Lung (tissue), 12 donors: ENCODE results near the gene ANTXR1. TPM values are rescaled to one million over a fixed set of nuclear protein-coding genes. Genes with fewer than 3 reads are reported as not detected.
"Not testable (repeated sequence)": the region's sequence is repeated elsewhere in the genome, so short reads cannot be mapped to it uniquely, and the experiment has no call there.

Source experiments
- ATAC-seq: fragments of 200-7000 bp; cut with Tn5 transposase; one replicate; pipeline ENCODE4 v1.9.1; 2020; ENCODE audit warnings: moderate number of reproducible peaks; ENCODE audit not compliant: insufficient read depth, low FRiP score
- DNase-seq, 3 donors: peaks; one replicate each; pipeline ENCODE4 v3.0.0-alpha.2; 2013 to 2017
- H3K27ac ChIP-seq, 2 donors: one replicate each; pipeline ENCODE4 v1.5.1; 2013; ENCODE audit warnings: mild to moderate bottlenecking in 2 of 2, moderate library complexity in 2 of 2, control low read depth in 1 of 2, inconsistent platforms in 1 of 2, low read depth in 1 of 2, low read length in 1 of 2
- H3K27me3 ChIP-seq, 3 donors: one replicate each; pipeline ENCODE4 v1.5.1; 2013; ENCODE audit warnings: low read length in 2 of 3; ENCODE audit not compliant: control insufficient read depth in 3 of 3, insufficient read depth in 3 of 3
- H3K36me3 ChIP-seq, 4 donors: one replicate each; pipeline ENCODE4 v1.5.1; 2013; ENCODE audit warnings: low read length in 4 of 4, mild to moderate bottlenecking in 1 of 4, moderate library complexity in 1 of 4; ENCODE audit not compliant: control insufficient read depth in 4 of 4, insufficient read depth in 4 of 4
- H3K4me1 ChIP-seq, 5 donors: one replicate each; pipeline ENCODE4 v1.5.1; 2013; ENCODE audit warnings: low read length in 5 of 5, mild to moderate bottlenecking in 2 of 5, moderate library complexity in 1 of 5; ENCODE audit not compliant: control insufficient read depth in 5 of 5, insufficient read depth in 5 of 5
- H3K4me3 ChIP-seq: one replicate; pipeline ENCODE4 v1.5.1; 2013; ENCODE audit warnings: mild to moderate bottlenecking, control low read depth, moderate library complexity
- H3K9ac ChIP-seq, 2 donors: one replicate each; pipeline ENCODE4 v1.5.1; 2013; ENCODE audit warnings: low read length in 2 of 2, control low read depth in 1 of 2; ENCODE audit not compliant: insufficient read depth in 1 of 2
- H3K9me3 ChIP-seq, 4 donors: one replicate each; pipeline ENCODE4 v1.5.1; 2013; ENCODE audit warnings: low read length in 3 of 4, mild to moderate bottlenecking in 1 of 4, moderate library complexity in 1 of 4; ENCODE audit not compliant: control insufficient read depth in 4 of 4, insufficient read depth in 3 of 4
- WGBS, 2 donors: extraction: QIAGEN DNeasy Blood & Tissue Kit; methylation state at CpG; one replicate each; pipeline ENCODE4 v1.1.7; 2013; 5-methylcytosine and 5-hydroxymethylcytosine counted together
- polyA plus RNA-seq, 2 donors: library from polyadenylated mRNA; stranded (reverse); fragments of 200-250 nt; gene quantifications; one replicate each; pipeline ENCODE4 v1.2.1, GENCODE V29; 2013
- total RNA-seq, 2 donors: library from RNA; depleted of rRNA in 1 of 2; stranded (reverse); fragments of >200 nt in 1 of 2; gene quantifications; one replicate each; pipeline ENCODE4 v1.2.1, GENCODE V29; 2014 to 2021
- TF ChIP-seq, protein P1 (sequence below): IDR thresholded peaks from 2 replicates; pipeline ENCODE4 v1.5.1; 2012; ENCODE audit warnings: mild to moderate bottlenecking; ENCODE audit errors: control extremely low read depth, extremely low read depth
- donor health status: control.
- donor health status: control.
- donor health status: Bipolar disorder and iron deficiency.
- donor health status: healthy.
- donor health status: DM: yes; HTN: yes; CAD: no.

Gene ANTXR1
- total and polyA plus RNA-seq, 4 donors = 13.4 to 81.0 (median 34.8) TPM

DNA sequence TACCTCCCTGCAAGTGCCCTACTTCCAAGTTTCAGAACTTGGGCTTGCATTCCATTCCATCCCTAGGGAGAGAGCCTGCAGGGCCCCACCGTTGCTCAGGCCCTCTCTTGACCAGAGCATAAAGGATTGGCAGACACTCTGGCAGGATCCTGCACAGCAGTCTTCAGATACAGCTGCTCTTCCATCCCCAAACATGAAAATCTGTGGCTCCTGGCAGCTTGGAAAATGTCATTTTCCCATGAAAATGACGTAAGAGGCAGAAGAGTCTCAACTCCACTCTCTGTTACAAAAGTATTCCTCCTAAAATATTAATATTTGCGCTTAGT, 211.5 kb downstream of the ANTXR1 start:
- 67 to 72% methylated on average over 3 of the region's 3 CpGs for WGBS, 2 donors
- no peak overlapping the region for H3K4me3 ChIP-seq
- no peaks in the 10 kb centered on the region for H3K9me3 ChIP-seq
- H3K27ac ChIP-seq = no peak overlapping the region
- peaks cover 0 to 38% (median 7%) of the 10 kb centered on the region in 5 donors for H3K4me1 ChIP-seq
- ATAC-seq (no peak), DNase-seq (no peak)
- H3K36me3 ChIP-seq = peaks cover 0 to 11% (median 2%) of the 10 kb centered on the region in 4 donors
- H3K9ac ChIP-seq = no peak overlapping the region
- H3K27me3 ChIP-seq = no peaks in the 10 kb centered on the region
- TF ChIP-seq, protein P1, sequence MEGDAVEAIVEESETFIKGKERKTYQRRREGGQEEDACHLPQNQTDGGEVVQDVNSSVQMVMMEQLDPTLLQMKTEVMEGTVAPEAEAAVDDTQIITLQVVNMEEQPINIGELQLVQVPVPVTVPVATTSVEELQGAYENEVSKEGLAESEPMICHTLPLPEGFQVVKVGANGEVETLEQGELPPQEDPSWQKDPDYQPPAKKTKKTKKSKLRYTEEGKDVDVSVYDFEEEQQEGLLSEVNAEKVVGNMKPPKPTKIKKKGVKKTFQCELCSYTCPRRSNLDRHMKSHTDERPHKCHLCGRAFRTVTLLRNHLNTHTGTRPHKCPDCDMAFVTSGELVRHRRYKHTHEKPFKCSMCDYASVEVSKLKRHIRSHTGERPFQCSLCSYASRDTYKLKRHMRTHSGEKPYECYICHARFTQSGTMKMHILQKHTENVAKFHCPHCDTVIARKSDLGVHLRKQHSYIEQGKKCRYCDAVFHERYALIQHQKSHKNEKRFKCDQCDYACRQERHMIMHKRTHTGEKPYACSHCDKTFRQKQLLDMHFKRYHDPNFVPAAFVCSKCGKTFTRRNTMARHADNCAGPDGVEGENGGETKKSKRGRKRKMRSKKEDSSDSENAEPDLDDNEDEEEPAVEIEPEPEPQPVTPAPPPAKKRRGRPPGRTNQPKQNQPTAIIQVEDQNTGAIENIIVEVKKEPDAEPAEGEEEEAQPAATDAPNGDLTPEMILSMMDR = no peak

GRCh38 chr2:69225933-69226332, 213.0 kb downstream of the ANTXR1 start:
- ATAC-seq (no peak), DNase-seq (no peak)
- Histone ChIP-seq H3K9me3 (no peaks in the 10 kb centered on the region), H3K4me3 (no peak overlapping the region), H3K4me1 (peaks cover 0 to 32% (median 7%) of the 10 kb centered on the region in 5 donors), H3K36me3 (peaks cover 0 to 16% (median 3%) of the 10 kb centered on the region in 4 donors), H3K27me3 (no peaks in the 10 kb centered on the region), H3K9ac (no peak overlapping the region), H3K27ac (no peak overlapping the region)
- WGBS, 2 donors = 92 to 95% methylated on average over 2 of the region's 2 CpGs
- TF ChIP-seq, protein P1 = no peak

- H3K9me3 ChIP-seq = no peaks in the 10 kb centered on the region
- DNase-seq = no peak
- H3K9ac ChIP-seq = no peak overlapping the region
- TF ChIP-seq, protein P1 = no peak
- H3K36me3 ChIP-seq = peaks cover 0 to 16% (median 3%) of the 10 kb centered on the region in 4 donors
- no peak overlapping the region for H3K27ac ChIP-seq
- WGBS, 2 donors = 92 to 94% methylated on average over 3 of the region's 3 CpGs
- no peak for ATAC-seq
- H3K4me1 ChIP-seq = peaks cover 0 to 22% (median 2%) of the 10 kb centered on the region in 5 donors
- no peak overlapping the region for H3K4me3 ChIP-seq
- H3K27me3 ChIP-seq = no peaks in the 10 kb centered on the region
Measured at GRCh38 chr2:69226903-69227302, 213.9 kb downstream of the ANTXR1 start.

- ATAC-seq (no peak), DNase-seq (no peak)
- H3K36me3 ChIP-seq = peaks cover 0 to 16% (median 3%) of the 10 kb centered on the region in 4 donors
- H3K9ac ChIP-seq = no peak overlapping the region
- H3K4me1 ChIP-seq = peaks cover 0 to 16% (median 2%) of the 10 kb centered on the region in 5 donors
- no peak overlapping the region for H3K27ac ChIP-seq
- no peaks in the 10 kb centered on the region for H3K9me3 ChIP-seq
- no peaks in the 10 kb centered on the region for H3K27me3 ChIP-seq
- TF ChIP-seq, protein P1 = no peak
- H3K4me3 ChIP-seq = no peak overlapping the region
Measured at GRCh38 chr2:69227716-69228115, 214.7 kb downstream of the ANTXR1 start.

DNA sequence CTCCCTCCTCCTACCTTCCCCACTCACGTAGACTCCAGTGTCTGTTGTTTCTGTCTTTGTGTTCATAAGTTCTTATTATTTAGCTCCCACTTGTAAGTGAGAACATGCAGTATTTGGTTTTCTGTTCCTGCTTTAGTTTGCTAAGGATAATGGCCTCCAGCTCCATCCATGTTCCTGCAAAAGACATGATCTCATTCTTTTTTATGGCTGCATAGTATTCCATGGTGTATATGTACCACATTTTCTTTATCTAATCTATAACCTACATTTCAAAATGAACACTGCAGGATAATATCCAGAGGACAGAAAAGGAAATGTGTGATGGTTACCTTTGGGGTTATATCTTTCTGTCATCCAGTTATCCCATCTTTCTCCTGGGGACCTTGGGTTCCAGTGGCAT, 218.0 kb downstream of the ANTXR1 start:
- ATAC-seq, H3K9ac ChIP-seq, H3K9me3 ChIP-seq, H3K4me3 ChIP-seq, DNase-seq, H3K27ac ChIP-seq, H3K27me3 ChIP-seq, H3K4me1 ChIP-seq: not testable (repeated sequence)
- 89 to 100% methylated on average over 1 of the region's 1 CpG for WGBS, 2 donors
- peaks cover 0 to 11% (median 1%) of the 10 kb centered on the region in 4 donors for H3K36me3 ChIP-seq
